Lung (tissue), 12 donors: ENCODE measurements around the gene NELL2. TPM values are rescaled to one million over a fixed set of nuclear protein-coding genes. Genes with fewer than 3 reads are reported as not detected.

ENCODE experiments used
- ATAC-seq: fragments of 200-7000 bp; cut with Tn5 transposase; one replicate; pipeline ENCODE4 v1.9.1; 2020; ENCODE audit warnings: moderate number of reproducible peaks; ENCODE audit not compliant: insufficient read depth, low FRiP score
- DNase-seq, 3 donors: peaks; one replicate each; pipeline ENCODE4 v3.0.0-alpha.2; 2013 to 2017
- H3K27ac ChIP-seq, 2 donors: one replicate each; pipeline ENCODE4 v1.5.1; 2013; ENCODE audit warnings: mild to moderate bottlenecking in 2 of 2, moderate library complexity in 2 of 2, control low read depth in 1 of 2, inconsistent platforms in 1 of 2, low read depth in 1 of 2, low read length in 1 of 2
- H3K27me3 ChIP-seq, 3 donors: one replicate each; pipeline ENCODE4 v1.5.1; 2013; ENCODE audit warnings: low read length in 2 of 3; ENCODE audit not compliant: control insufficient read depth in 3 of 3, insufficient read depth in 3 of 3
- H3K36me3 ChIP-seq, 4 donors: one replicate each; pipeline ENCODE4 v1.5.1; 2013; ENCODE audit warnings: low read length in 4 of 4, mild to moderate bottlenecking in 1 of 4, moderate library complexity in 1 of 4; ENCODE audit not compliant: control insufficient read depth in 4 of 4, insufficient read depth in 4 of 4
- H3K4me1 ChIP-seq, 5 donors: one replicate each; pipeline ENCODE4 v1.5.1; 2013; ENCODE audit warnings: low read length in 5 of 5, mild to moderate bottlenecking in 2 of 5, moderate library complexity in 1 of 5; ENCODE audit not compliant: control insufficient read depth in 5 of 5, insufficient read depth in 5 of 5
- H3K4me3 ChIP-seq: one replicate; pipeline ENCODE4 v1.5.1; 2013; ENCODE audit warnings: mild to moderate bottlenecking, control low read depth, moderate library complexity
- H3K9ac ChIP-seq, 2 donors: one replicate each; pipeline ENCODE4 v1.5.1; 2013; ENCODE audit warnings: low read length in 2 of 2, control low read depth in 1 of 2; ENCODE audit not compliant: insufficient read depth in 1 of 2
- H3K9me3 ChIP-seq, 4 donors: one replicate each; pipeline ENCODE4 v1.5.1; 2013; ENCODE audit warnings: low read length in 3 of 4, mild to moderate bottlenecking in 1 of 4, moderate library complexity in 1 of 4; ENCODE audit not compliant: control insufficient read depth in 4 of 4, insufficient read depth in 3 of 4
- WGBS, 2 donors: extraction: QIAGEN DNeasy Blood & Tissue Kit; methylation state at CpG; one replicate each; pipeline ENCODE4 v1.1.7; 2013; 5-methylcytosine and 5-hydroxymethylcytosine counted together
- polyA plus RNA-seq, 2 donors: library from polyadenylated mRNA; stranded (reverse); fragments of 200-250 nt; gene quantifications; one replicate each; pipeline ENCODE4 v1.2.1, GENCODE V29; 2013
- total RNA-seq, 2 donors: library from RNA; depleted of rRNA in 1 of 2; stranded (reverse); fragments of >200 nt in 1 of 2; gene quantifications; one replicate each; pipeline ENCODE4 v1.2.1, GENCODE V29; 2014 to 2021
- TF ChIP-seq, protein P1 (sequence below): IDR thresholded peaks from 2 replicates; pipeline ENCODE4 v1.5.1; 2012; ENCODE audit warnings: mild to moderate bottlenecking; ENCODE audit errors: control extremely low read depth, extremely low read depth
- donor health status: control.
- donor health status: control.
- donor health status: Bipolar disorder and iron deficiency.
- donor health status: healthy.
- donor health status: DM: yes; HTN: yes; CAD: no.

Gene NELL2
- total and polyA plus RNA-seq, 4 donors: 2.2 to 15.9 (median 8.6) TPM

DNA sequence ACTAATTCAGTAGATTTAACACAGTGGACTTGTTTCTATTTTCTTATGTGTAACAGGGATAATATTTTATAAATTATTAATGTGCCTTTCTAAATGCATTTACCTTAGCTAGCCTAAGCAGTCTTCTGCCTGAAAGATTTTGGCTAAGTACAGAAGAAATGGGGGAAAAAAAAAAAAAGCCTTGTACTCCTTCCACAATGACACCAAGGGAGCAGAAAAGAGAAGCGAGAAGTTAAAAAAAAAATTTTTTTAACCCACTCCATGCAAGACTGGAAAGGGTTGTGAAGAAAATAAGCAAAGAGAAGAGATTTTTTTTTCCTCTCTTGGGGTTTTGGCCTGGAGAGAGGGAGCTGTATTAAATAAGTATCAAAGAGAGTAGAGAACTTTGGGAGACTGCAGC lies 28.7 kb downstream of the NELL2 start:
- H3K36me3 ChIP-seq: no peaks in the 10 kb centered on the region
- WGBS, 2 donors: 41 to 64% methylated on average over 1 of the region's 1 CpG
- no peak for DNase-seq
- no peak overlapping the region for H3K9ac ChIP-seq
- H3K9me3 ChIP-seq: no peaks in the 10 kb centered on the region
- no peaks in the 10 kb centered on the region for H3K4me1 ChIP-seq
- no peak overlapping the region for H3K27ac ChIP-seq
- H3K27me3 ChIP-seq: no peaks in the 10 kb centered on the region
- no peak for ATAC-seq
- H3K4me3 ChIP-seq: no peak overlapping the region
- TF ChIP-seq, protein P1, sequence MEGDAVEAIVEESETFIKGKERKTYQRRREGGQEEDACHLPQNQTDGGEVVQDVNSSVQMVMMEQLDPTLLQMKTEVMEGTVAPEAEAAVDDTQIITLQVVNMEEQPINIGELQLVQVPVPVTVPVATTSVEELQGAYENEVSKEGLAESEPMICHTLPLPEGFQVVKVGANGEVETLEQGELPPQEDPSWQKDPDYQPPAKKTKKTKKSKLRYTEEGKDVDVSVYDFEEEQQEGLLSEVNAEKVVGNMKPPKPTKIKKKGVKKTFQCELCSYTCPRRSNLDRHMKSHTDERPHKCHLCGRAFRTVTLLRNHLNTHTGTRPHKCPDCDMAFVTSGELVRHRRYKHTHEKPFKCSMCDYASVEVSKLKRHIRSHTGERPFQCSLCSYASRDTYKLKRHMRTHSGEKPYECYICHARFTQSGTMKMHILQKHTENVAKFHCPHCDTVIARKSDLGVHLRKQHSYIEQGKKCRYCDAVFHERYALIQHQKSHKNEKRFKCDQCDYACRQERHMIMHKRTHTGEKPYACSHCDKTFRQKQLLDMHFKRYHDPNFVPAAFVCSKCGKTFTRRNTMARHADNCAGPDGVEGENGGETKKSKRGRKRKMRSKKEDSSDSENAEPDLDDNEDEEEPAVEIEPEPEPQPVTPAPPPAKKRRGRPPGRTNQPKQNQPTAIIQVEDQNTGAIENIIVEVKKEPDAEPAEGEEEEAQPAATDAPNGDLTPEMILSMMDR: no peak

DNA sequence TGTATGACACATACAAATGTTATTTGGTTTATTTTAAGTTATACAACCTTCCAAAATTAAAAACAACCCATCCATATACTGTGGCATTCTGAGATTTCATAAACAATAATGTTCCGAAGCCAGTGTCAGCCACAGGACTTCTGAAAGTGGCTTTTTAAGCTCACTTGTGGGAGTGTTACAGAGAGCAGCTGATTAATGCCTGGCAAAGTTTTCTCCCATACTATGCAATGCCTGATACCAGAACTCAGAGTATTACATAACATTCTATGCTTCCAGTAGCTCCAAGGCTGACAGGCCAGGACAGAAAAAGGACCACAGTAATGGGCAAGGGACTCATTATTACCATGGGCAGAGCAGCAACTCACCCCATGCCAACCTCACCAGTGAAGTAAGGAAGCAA lies 29.3 kb downstream of the NELL2 start:
- Histone ChIP-seq H3K9ac (no peak overlapping the region), H3K4me3 (no peak overlapping the region), H3K36me3 (no peaks in the 10 kb centered on the region), H3K27ac (no peak overlapping the region), H3K9me3 (no peaks in the 10 kb centered on the region), H3K27me3 (no peaks in the 10 kb centered on the region), H3K4me1 (no peaks in the 10 kb centered on the region)
- TF ChIP-seq, protein P1: no peak
- no peak for ATAC-seq
- 54 to 88% methylated on average over 1 of the region's 1 CpG for WGBS, 2 donors
- no peak for DNase-seq

DNA sequence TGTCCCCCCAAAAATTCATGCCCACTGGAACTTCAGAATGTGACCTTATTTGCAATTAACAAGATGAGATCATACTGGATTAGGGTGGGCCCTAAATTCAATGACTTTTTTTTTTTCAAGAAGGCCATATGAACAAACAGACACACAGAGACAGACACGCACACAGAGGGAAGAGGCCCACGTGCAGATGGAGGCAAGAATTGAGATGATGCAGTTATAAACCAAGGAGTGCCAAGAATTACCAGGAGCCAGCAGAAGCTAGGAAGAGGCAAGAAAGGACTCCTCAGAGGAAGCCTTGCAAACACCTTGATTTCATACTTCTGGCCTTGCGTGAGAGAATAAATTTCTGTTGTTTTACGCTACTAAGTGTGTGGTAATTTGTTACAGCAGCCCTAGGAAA lies 33.4 kb downstream of the NELL2 start:
- ATAC-seq: no peak
- DNase-seq: no peak
- Histone ChIP-seq H3K4me3 (no peak overlapping the region), H3K27ac (no peak overlapping the region), H3K27me3 (no peaks in the 10 kb centered on the region), H3K9me3 (no peaks in the 10 kb centered on the region), H3K36me3 (no peaks in the 10 kb centered on the region), H3K9ac (no peak overlapping the region), H3K4me1 (no peaks in the 10 kb centered on the region)
- WGBS, 2 donors: 89 to 97% methylated on average over 4 of the region's 4 CpGs
- TF ChIP-seq, protein P1: no peak

DNA sequence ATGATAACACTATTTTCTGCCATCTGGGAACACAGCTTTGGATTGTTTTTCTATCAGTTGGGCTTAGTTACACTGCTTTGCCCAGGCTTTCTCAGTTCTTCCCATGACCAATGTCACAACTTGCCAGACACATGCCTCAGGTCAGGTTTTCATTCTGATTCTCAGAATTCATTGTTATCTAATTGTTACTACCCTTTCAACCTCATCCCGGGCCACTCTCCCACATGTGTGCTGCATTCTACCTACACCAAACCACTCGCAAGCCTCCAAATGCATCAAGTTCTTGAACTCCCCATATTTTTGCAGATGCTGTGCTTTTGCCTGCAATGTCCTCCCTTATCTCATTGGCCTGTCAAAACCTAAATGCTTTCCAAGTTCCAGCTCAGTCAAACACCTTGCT lies 36.3 kb downstream of the NELL2 start:
- no peak overlapping the region for H3K27ac ChIP-seq
- H3K4me3 ChIP-seq: no peak overlapping the region
- H3K36me3 ChIP-seq: no peaks in the 10 kb centered on the region
- 77 to 88% methylated on average over 2 of the region's 2 CpGs for WGBS, 2 donors
- H3K9me3 ChIP-seq: no peaks in the 10 kb centered on the region
- ATAC-seq: no peak
- no peak overlapping the region for H3K9ac ChIP-seq
- TF ChIP-seq, protein P1: no peak
- no peak for DNase-seq
- no peaks in the 10 kb centered on the region for H3K4me1 ChIP-seq
- no peaks in the 10 kb centered on the region for H3K27me3 ChIP-seq
